ENCODE measurements around the gene LEUTX.
"Not testable (repeated sequence)": the region's sequence is repeated elsewhere in the genome, so short reads cannot be mapped to it uniquely, and the experiment has no call there.

Gene LEUTX

GRCh38 chr19:39780894-39781293 is 2.2 kb downstream of the LEUTX start:
- DNase-seq (ENCODE audit: low read depth, low spot score): no peak

DNA sequence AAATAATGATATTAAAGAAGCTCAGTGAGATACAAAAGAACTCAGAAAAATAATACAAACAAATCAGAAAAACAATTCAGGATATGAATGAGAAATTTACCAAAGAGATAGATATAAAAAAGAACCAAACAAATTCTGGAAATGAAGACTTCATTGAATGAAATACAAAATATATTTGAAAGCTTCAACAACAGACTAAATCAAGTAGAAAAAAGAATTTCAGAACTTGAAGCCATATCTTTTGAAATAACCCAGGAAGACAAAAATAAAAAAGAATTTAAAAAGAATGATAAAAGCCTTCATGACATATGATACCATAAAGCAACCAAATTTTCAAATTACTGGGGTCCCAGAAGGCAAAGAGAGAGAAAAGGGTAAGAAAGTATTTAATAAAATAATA is 9.6 kb downstream of the LEUTX start:
- no peak for DNase-seq (ENCODE audit: low read depth, low spot score)

GRCh38 chr19:39792999-39793546 is 14.4 kb downstream of the LEUTX start:
- peak; percentile 69 for DNase-seq (ENCODE audit: low read depth, low spot score)

- DNase-seq (ENCODE audit: low read depth, low spot score): no peak
Measured at GRCh38 chr19:39795001-39795400, 16.3 kb downstream of the LEUTX start.

DNA sequence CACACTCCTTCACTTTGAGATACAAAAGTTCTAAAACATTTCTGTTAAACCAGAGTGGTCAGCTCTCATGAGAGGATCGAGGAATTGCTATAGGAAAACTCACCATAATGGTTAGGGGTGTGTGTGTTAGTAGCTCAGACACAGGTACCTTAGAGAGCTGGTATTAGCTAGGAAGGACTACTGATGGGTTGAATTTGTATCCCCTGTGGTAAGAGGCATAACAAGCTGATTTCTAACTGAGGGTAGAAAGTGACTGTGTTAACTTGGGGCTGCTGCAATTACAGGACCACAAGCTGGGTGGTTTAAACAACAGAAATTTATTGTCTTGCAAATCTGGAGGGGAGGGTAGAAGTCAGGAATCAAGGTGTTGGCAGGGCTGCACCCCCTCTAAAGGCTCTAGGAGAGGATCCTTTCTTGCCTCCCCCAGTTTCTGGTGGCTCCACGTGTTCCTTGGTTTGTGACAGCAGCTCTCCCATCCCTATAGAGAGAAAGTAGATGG is 17.4 kb downstream of the LEUTX start:
- DNase-seq (ENCODE audit: low read depth, low spot score): no peak

- DNase-seq (ENCODE audit: low read depth, low spot score): no peak
Measured at GRCh38 chr19:39797083-39797482, 18.4 kb downstream of the LEUTX start.

DNA sequence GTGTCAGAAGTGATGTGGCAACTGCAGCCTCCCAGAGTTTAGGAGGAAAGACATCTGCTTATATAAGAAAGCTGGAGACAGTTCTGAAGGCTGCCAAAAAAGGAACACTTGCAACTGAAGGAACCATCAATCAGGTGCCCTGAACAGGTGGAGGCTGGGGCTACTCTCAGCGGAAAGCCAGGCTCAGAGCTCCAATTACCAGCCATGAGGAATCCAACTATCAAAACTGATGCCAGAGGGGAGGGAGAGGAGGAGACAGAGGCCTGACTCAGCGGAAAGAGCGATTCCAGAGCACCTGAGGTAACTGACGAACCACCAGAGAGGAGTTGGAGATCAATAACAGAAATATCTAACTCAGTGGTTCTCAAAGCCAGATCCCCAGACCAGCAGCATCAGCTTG is 24.3 kb downstream of the LEUTX start:
- DNase-seq (ENCODE audit: low read depth, low spot score): no peak

- DNase-seq (ENCODE audit: low read depth, low spot score): no peak
Measured at GRCh38 chr19:39805104-39805503, 26.4 kb downstream of the LEUTX start.

DNA sequence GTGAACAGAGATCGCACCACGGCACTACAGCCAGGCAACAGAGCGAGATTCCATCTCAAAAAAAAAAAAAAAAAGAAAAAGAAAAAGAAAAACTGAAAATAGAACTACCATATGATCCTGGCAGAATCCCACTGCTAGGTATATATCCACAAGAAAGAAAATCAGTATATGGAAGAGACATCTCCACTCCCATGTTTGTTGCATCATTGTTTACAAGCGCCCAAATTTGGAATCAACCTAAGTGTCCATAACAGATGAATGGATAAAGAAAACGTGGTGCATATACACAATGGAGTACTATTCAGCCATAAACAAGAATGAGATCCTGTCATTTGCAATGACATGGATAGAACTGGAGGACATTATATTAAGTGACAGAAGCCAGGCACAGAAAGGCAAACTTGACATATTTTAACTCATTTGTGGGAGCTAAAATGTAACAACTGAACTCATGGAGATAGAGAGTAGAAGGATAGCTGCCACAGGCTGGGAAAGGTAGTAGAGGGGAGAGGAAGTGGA is 29.3 kb downstream of the LEUTX start:
- DNase-seq (ENCODE audit: low read depth, low spot score): no peak

DNA sequence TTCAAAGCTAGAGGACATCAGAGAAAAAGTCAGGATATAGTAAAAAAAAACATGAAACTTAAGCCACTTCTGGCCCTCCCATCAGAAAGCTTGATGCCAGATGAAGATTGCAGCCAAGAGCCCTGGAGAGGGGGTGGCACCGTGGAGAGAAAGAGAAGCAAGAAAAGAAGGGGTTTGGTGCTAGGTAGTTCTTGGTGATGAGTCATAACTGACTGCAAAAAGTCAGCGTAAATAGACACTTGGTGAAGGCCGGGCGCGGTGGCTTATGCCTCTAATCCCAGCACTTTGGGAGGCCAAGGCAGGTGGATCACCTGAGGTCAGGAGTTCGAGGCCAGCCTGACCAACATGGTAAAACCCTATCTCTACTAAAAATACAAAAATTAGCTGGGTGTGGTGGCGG is 30.0 kb downstream of the LEUTX start:
- DNase-seq (ENCODE audit: low read depth, low spot score): not testable (repeated sequence)

DNA sequence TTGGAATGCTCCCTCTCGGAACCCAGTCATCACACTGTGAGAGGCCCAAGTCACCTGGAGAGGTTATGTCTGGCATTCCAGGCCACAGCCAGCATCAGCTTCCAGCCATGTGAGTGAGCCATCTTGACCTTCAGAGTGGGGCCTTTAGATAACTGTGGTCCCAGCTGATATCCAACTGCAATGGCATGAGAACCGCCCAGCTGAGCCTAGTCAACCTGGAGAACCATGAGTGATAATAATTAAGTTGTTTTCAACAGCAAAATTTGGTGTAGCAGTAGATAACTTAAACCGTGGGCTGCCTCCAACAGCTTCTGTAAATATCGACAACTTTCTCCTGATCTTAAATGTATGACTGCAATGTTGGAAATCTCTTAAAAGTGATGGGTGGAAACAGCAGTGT is 30.7 kb downstream of the LEUTX start:
- DNase-seq (ENCODE audit: low read depth, low spot score): no peak

DNA sequence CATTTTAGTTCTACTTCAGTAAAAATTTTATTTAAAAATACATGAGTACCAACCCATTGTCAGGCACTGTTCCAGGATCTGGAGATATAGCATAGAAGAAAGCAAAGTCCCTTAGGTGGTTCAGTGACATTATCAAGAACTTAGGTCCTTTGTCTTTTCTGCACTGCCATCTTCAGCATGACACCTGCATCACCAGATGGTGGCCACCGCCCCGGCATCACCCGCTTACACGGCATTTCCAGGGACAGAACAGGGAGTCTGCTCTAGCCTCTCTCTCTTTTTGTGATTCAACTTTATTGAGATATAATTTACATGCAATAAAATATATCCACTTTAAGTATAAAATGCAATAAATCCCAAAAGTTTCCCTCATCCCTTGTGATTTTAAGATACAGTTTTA is 31.8 kb downstream of the LEUTX start:
- DNase-seq (ENCODE audit: low read depth, low spot score): no peak

DNA sequence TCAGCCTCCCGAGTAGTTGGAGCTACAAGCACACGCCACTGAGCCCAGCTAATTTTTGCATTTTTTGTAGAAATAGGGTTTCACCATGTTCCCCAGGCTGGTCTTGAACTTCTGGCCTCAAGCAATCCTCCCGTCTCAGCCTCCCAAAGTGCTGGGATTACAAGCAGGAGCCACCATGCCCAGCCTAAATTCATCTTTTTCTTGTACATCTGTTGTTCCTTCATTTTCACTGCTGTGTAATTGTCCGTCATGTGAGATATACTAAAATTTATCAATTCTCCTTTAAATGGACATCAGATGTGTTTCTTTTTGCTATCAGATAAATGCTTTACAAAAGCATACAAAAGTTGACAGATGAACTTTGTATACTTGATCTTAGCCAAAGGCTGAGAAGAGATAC is 32.4 kb downstream of the LEUTX start:
- no peak for DNase-seq (ENCODE audit: low read depth, low spot score)

- no peak for DNase-seq (ENCODE audit: low read depth, low spot score)
Measured at GRCh38 chr19:39813264-39813993, 34.8 kb downstream of the LEUTX start.

DNA sequence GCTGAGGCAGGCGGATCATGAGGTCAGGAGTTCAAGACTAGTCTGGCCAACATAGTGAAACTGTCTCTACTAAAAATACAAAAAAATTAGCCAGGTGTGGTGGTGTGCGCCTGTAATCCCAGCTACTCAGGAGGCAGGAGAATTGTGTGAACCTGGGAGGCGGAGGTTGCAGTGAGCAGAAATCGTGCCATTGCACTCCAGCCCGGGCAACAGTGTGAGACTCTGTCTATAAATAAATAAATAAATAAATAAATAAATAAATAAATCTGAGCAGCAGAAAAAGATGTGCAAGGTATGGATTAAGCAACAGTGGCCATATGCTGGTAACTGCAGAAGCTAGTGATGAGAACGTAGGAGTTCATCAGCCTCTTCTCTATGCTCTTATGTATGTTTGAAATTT is 35.5 kb downstream of the LEUTX start:
- not testable (repeated sequence) for DNase-seq (ENCODE audit: low read depth, low spot score)

- no peak for DNase-seq (ENCODE audit: low read depth, low spot score)
Measured at GRCh38 chr19:39814595-39814994, 35.9 kb downstream of the LEUTX start.

DNA sequence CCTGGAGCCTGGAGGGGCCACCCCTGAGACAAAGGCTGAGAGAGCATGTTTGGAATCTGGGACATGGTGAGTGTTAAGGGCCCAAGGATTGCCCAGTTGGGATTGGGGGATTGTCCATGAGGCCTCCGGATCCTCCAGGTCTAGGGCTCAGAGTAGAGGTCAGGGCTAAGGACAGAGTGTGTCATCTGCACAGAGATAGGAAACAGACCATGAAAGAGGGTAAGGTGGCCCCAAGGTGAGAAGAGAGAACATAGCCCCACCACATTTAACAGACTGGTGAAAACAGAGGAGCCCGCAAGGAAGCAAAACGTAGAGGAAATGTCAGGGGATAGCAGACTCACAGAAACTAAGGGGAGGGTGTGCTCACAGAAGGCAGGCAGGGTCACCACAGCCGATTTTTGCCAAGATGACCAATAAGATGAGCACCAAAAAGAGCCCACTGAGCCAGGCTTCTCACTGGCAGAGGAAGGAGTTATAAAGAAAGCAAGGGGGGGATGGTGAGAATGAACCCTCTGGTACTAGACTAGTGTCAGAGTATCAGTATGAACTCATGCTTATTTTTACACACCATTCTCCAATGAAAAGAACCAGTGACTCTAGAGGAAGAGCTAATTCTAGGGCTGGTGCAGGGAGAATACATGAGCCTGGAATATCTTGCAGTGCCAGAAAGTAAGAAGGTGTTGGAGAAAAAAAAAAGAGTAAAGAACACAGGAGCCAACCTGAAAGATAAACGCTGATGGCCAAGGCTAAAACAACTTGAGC is 37.8 kb downstream of the LEUTX start:
- DNase-seq (ENCODE audit: low read depth, low spot score): no peak

DNA sequence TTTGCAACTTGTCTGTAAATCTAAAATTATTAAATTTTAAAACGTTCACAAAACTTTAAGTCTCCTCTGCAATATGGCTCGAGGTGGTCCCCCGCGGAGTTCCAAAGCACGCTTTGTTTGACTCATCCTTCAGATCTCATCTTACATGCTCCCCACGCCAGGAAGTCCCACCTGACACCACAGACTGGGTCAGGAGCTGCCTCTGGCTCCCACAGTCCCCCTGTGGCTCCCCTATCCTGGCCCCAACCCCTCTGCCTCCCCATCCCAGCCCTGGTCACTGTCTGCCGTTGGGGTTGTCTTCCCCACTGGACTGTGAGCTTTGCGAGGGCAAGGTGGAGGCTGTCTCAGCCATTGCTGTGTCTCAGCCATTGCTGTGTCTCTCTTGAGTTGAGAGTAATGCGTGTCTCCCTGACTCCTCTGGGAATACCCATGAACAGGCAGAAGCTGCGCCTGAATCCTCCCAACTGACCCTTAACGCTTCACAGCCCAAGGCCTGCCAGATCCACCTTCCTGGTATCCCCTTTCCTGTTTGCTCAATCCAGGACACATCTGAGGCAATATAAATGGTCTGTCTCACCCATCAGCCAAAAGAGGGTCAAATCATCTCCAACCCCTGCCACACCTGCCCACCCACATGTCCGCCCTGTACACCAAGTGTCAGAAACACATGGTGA is 39.4 kb downstream of the LEUTX start:
- no peak for DNase-seq (ENCODE audit: low read depth, low spot score)

- DNase-seq (ENCODE audit: low read depth, low spot score): no peak
Measured at GRCh38 chr19:39818626-39819097, 40.0 kb downstream of the LEUTX start.

DNA sequence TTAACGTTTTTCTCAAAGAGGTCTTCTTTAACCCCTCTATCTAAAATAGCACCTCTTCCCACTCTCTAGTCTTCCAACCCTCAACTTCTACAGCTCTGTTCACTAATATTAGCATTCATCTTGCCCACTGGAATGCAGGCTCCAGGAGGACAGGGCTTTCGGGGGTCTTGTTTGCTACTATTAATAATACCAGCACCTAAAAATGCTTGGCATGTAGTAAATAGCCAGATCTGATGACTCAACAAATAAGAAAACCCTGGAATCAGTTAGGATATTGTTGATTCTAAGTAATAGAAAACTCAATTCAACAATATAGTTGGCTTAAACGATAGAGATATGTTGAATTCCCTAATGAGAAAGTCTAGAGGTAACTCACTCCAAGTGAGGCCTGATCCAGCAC is 41.1 kb downstream of the LEUTX start:
- no peak for DNase-seq (ENCODE audit: low read depth, low spot score)

- DNase-seq (ENCODE audit: low read depth, low spot score): no peak
Measured at GRCh38 chr19:39820696-39821095, 42.0 kb downstream of the LEUTX start.

- no peak for DNase-seq (ENCODE audit: low read depth, low spot score)
Measured at GRCh38 chr19:39823686-39824085, 45.0 kb downstream of the LEUTX start.

Data from smooth muscle cell of the brain vasculature (primary cell).